HAP-1 (cell line): ENCODE results near the gene SYCN.
A peak's percentile ranks its signal among the peaks of the same experiment; 100 is the strongest.

Source experiments
- DNase-seq, 2 experiments: peaks; one replicate each; pipeline ENCODE4 v3.0.0-alpha.2; 2016 to 2020; ENCODE audit warnings: low spot score in 2 of 2
- H3K27me3 ChIP-seq: fragments of 250-450 bp; sonication (Bioruptor Pico); 2 replicates; pipeline ENCODE4 v1.5.1; 2020; ENCODE audit warnings: low read depth, mild to moderate bottlenecking, moderate library complexity
- H3K36me3 ChIP-seq: fragments of 250-450 bp; sonication (Bioruptor Pico); replicated peaks from 2 replicates; pipeline ENCODE4 v1.5.1; 2020; ENCODE audit warnings: mild to moderate bottlenecking
- H3K4me1 ChIP-seq: fragments of 250-450 bp; sonication (Bioruptor Pico); 2 replicates; pipeline ENCODE4 v1.5.1; 2020; ENCODE audit warnings: mild to moderate bottlenecking
- H3K4me3 ChIP-seq: fragments of 250-450 bp; sonication (Bioruptor Pico); 2 replicates; pipeline ENCODE4 v1.5.1; 2020; ENCODE audit warnings: mild to moderate bottlenecking, moderate library complexity
- H3K9me3 ChIP-seq: fragments of 250-450 bp; sonication (Bioruptor Pico); 2 replicates; pipeline ENCODE4 v1.5.1; 2020; ENCODE audit warnings: mild to moderate bottlenecking, moderate library complexity
- in situ Hi-C: fragments of 300-500 bp; cut with MboI; formaldehyde crosslinking; loops from 3 replicates; pipeline ENCODE4 v1.14.3; 2020; ENCODE audit warnings: low sequenced_read_pairs, inconsistent platforms, mixed read lengths

The SYCN gene

DNA sequence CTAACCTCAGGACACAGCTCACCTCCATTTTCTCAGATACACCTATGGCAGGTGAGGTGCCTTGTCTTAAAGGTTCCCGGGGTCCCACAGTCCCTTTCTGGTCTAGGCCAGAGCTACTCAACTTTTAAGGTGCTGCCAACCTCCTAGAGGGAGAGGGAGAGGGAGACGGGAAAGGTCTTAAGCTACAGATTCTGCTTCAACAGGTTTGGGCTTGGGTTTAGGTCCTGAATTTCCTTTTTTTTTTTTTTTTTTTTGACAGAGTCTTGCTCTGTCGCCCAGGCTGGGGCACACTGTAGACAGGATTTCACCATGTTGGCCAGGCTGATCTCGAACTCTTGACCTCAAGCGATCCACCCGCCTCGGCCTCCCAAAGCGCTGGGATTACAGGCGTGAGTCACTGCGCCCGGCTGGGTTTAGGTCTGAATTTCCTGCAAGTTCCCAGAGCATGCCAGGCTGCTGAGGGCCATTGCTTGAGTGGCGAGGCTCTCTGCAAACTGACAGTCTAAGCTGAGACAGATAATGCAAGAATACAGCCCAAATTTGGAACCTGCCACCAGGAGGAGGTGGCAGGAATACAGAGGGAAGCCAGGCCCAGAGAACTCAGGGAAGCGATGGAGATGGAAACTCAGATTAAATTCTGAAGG lies 7.8 kb upstream of the SYCN start:
- in situ Hi-C loops = no loop called here
- no peaks in the 10 kb centered on the region for H3K9me3 ChIP-seq

DNA sequence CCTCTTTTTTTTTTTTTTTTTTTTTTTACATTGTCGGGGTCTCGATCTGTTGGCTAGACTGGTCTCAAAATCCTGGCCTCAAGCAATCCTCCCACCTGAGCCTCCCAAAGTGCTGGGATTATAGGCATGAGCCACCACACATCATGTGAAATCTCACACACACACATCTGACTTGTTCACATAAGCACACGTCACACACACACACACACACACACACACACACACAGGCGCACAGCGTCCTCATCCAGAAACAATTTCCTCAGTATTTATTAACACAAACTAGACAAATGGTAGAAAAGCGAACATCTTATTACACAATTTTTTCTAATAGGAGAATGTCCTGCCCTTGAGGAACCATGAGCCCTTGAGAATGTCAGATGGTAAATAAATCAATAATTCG lies 5.1 kb upstream of the SYCN start:
- 0 out of 2 replicates have a peak, but pooled peaks cover 3% of the 10 kb centered on the region for H3K27me3 ChIP-seq
- in situ Hi-C loops = no loop called here
- DNase-seq = no peak

More for the DNA sequence above, 7.8 kb upstream of the SYCN start:
- Histone ChIP-seq H3K36me3 (no peaks in the 10 kb centered on the region), H3K4me3 (no peak overlapping the region), H3K27me3 (0 out of 2 replicates have a peak, but pooled peaks cover 3% of the 10 kb centered on the region), H3K4me1 (no peaks in the 10 kb centered on the region)
- DNase-seq = no peak

DNA sequence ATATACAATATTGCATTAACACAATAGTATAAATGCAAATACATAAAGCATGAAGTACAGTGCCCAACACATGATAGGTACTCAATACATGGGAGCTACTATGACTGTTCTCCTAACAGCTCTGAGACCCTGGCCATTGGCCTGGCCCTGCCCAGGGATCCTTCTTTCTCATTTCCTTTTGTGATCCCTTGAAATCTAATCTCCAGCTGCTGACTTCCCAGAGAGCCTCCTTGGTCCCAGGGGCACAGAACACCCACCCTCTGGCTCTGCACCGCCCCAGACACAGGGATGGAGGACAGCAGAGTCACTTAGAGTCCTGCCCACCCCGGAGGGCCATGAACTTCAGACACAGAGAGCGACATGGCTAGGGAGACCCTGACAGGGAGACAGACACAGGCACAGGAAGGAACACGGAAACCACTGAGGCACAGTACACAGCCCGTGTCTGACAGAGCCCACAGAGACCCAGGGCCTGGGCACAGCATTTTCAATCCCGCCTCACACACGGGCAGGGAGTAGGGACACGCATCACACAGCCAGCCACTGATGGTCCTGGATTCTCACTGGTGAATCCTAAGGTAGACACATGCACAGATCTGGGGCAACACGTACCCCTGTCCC lies 4.2 kb upstream of the SYCN start:
- in situ Hi-C loops = no loop called here
- Histone ChIP-seq H3K4me1 (no peaks in the 10 kb centered on the region), H3K36me3 (no peaks in the 10 kb centered on the region), H3K27me3 (0 out of 2 replicates have a peak, but pooled peaks cover 3% of the 10 kb centered on the region), H3K4me3 (no peak overlapping the region), H3K9me3 (no peaks in the 10 kb centered on the region)
- DNase-seq = no peak

More for the DNA sequence above, 5.1 kb upstream of the SYCN start:
- H3K4me3 ChIP-seq = no peak overlapping the region
- H3K4me1 ChIP-seq = no peaks in the 10 kb centered on the region
- H3K9me3 ChIP-seq = no peaks in the 10 kb centered on the region
- no peaks in the 10 kb centered on the region for H3K36me3 ChIP-seq

DNA sequence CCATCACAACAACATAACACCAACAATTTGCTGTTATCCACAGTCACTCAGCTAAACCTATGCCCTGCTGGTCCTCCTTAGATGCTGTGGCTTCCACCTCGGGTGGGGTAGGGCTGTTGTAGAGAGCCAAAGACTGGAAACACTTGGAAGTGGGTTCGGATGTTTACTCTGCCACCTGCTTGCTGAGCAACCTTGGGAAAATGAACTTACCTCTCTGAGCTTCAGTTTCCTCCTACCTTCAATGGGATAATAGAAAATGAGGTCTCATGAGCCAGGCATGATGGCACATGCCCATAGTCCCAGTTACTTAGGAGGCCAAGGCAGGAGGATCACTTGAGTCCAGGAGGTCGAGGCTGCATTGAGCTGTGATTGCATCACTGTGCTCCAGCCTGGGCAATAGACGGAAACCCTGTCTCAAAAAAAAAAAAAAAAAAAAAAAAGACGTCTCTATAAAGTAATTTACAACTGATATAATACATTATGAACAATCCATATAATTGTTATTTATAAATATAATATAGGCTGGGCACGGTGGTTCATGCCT lies 3.3 kb upstream of the SYCN start:
- no peak for DNase-seq
- no peaks in the 10 kb centered on the region for H3K9me3 ChIP-seq
- H3K4me3 ChIP-seq = no peak overlapping the region
- no peaks in the 10 kb centered on the region for H3K4me1 ChIP-seq
- in situ Hi-C loops = no loop called here
- 0 out of 2 replicates have a peak, but pooled peaks cover 3% of the 10 kb centered on the region for H3K27me3 ChIP-seq
- H3K36me3 ChIP-seq = no peaks in the 10 kb centered on the region

DNA sequence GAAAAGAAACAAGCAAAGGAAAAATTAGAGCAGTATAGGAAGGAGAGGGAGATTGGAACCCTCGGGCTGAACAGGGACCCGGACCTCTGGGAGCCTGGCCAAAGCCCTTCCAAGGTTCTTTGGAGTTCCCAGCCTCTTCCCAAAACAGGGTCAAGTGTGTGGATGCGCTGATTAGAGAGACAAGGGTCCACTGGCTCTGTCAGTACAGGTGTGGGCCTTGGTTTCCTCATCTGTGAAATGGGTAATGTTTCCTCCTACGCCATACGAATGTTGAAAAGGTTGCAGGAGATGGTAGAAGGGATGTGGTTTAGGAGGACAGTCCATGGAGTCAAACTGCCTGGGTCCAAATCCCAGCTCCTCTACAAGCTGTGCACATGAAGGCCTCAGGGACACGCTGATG lies 2.1 kb upstream of the SYCN start:
- in situ Hi-C loops = no loop called here
- DNase-seq = no peak
- no peaks in the 10 kb centered on the region for H3K9me3 ChIP-seq
- H3K36me3 ChIP-seq = no peaks in the 10 kb centered on the region
- no peak overlapping the region for H3K4me3 ChIP-seq
- no peaks in the 10 kb centered on the region for H3K4me1 ChIP-seq
- 0 out of 2 replicates have a peak, but pooled peaks cover 3% of the 10 kb centered on the region for H3K27me3 ChIP-seq

DNA sequence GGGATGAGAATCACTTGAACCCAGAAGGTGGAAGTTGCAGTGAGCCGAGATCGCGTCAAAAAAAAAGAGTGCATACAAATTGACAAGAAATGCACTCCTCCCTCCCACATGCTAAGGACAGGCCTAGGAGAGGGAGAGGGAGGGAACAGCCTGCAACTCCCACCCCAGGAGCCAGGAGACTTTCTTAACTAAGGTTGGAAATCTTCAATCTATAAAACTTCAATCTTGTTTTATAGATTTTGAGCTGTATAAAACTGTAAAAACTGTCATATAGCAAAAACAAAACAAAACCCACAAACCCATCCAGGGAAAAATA lies 1.3 kb upstream of the SYCN start:
- no peak for DNase-seq
- Histone ChIP-seq H3K9me3 (no peaks in the 10 kb centered on the region), H3K27me3 (peaks cover 6% of the 10 kb centered on the region; the same call in 1 of the 2 replicates), H3K36me3 (no peaks in the 10 kb centered on the region), H3K4me3 (no peak overlapping the region), H3K4me1 (no peaks in the 10 kb centered on the region)
- in situ Hi-C loops = no loop called here

DNA sequence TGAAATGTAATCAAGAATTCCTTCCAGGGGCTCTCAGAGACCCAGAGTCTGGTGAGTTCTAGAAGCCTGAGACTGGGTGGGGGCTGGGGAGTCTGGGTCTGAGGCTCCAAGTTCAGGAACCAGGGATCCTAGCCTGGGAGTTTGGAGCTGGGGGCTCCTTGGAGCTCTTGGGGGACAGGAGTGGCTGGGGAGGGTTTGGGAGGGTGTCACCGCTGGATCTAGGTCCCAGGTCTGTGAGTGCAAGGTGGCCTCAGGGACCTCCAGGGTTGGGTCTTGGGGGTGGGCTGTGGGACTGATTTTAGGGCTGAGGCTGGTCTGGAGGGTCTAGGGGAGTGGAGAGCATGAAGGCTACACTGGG lies 1.1 kb downstream of the SYCN start:
- no peaks in the 10 kb centered on the region for H3K9me3 ChIP-seq
- no peaks in the 10 kb centered on the region for H3K36me3 ChIP-seq
- no peak overlapping the region for H3K4me3 ChIP-seq
- DNase-seq = no peak
- in situ Hi-C loops = no loop called here
- no peaks in the 10 kb centered on the region for H3K4me1 ChIP-seq
- H3K27me3 ChIP-seq = peaks cover 11% of the 10 kb centered on the region

DNA sequence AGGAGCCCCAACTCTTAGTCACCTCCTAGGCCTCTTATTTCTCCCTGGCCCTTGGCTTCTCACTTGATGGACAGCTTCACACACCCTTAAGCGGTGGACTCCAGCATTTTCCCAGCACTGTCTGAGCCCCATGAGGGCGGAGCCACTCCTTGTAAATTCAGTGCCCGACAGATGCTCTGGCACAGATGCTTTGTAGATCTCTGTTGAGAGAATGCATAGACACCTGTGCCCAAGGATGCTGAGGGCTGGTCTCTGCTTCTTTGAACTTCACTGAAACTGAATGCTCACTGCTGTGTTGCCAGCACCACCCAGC lies 3.3 kb downstream of the SYCN start:
- no peak for DNase-seq
- H3K4me1 ChIP-seq = no peaks in the 10 kb centered on the region
- H3K36me3 ChIP-seq = no peaks in the 10 kb centered on the region
- no peaks in the 10 kb centered on the region for H3K9me3 ChIP-seq
- H3K4me3 ChIP-seq = no peak overlapping the region
- H3K27me3 ChIP-seq = peaks cover 32% of the 10 kb centered on the region
- in situ Hi-C loops = no loop called here

DNA sequence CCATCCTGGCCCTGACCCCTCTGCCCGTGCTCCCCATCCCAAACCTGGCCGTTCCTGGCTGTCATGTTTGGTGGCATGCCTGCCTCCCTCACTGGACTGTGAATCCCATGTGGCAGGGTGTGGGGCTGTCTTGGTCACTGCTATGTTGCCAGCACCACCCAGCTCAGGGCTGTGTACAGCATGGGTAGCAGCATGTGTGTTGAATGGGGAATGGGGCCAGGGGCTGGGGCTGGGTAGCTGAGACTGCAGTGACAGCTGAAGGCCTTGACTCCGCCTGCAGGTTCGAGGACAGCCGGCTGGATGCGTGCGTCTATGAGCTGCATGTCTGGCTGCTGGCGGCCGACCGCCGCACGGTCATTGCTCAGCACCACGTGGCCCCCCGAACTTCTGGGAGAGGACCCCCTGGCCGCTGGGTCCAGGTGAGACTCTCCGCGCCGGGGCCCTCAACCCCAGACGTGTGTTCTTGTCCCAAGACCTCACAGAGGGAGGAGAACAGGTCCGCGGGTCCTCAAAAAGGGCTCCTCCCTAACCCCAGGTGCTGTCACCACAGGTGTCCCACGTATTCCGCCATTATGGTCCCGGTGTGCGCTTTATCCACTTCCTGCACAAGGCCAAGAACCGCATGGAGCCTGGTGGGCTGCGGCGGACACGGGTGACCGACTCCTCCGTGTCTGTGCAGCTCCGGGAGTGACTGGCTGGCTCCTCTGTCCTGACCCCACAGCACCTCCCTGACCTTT lies 3.8 kb downstream of the SYCN start:
- in situ Hi-C loops = no loop called here
- no peaks in the 10 kb centered on the region for H3K36me3 ChIP-seq
- no peak for DNase-seq

DNA sequence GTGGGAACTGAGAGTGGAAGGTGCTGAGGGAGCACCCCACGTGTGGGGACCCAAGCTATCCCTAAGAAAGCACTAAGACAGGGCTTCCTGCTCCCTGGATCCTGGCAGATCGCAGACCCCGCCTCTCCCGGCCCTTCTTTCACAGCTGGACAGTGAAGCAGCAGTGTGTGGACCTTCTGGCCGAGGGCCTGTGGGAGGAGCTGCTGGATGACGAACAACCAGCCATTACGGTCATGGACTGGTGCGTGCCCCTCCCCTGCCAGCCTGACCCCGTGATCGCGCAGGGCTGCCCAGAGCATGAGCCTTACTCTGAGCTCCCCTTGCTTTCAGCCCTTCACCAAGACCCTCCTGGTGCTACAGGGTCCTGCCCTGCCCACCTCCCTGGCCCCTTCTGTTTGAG lies 5.0 kb downstream of the SYCN start:
- peaks cover 39% of the 10 kb centered on the region for H3K27me3 ChIP-seq
- DNase-seq = peak in 1 of 2 experiments; percentile 34

More for the DNA sequence above, 3.8 kb downstream of the SYCN start:
- no peaks in the 10 kb centered on the region for H3K4me1 ChIP-seq
- no peak overlapping the region for H3K4me3 ChIP-seq
- no peaks in the 10 kb centered on the region for H3K9me3 ChIP-seq
- H3K27me3 ChIP-seq = peaks cover 37% of the 10 kb centered on the region

DNA sequence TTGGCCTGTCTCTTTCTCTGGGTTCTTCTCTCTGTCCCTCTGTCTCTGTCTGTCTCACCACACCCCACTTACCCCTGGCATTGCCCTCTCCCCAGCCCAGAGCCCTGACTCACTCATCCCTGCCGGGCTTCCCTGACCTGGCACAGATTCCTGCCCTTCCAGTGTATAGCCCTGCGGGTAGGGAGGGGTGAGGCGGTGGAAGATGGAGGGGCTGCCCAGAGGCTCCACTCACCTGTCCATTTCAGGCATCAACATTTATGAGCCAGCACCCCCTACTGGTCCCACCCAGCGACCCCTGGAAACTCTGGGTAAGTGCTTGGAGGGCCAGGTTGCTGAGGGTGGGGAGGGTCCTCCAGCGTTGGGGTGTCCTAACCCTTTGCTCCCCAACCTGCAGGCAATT lies 6.3 kb downstream of the SYCN start:
- peaks cover 39% of the 10 kb centered on the region for H3K27me3 ChIP-seq
- no peaks in the 10 kb centered on the region for H3K9me3 ChIP-seq
- H3K4me3 ChIP-seq = no peak overlapping the region
- no peak for DNase-seq
- in situ Hi-C loops = no loop called here
- H3K36me3 ChIP-seq = no peaks in the 10 kb centered on the region
- no peaks in the 10 kb centered on the region for H3K4me1 ChIP-seq

More for the DNA sequence above, 5.0 kb downstream of the SYCN start:
- Histone ChIP-seq H3K9me3 (no peaks in the 10 kb centered on the region), H3K4me1 (no peaks in the 10 kb centered on the region), H3K36me3 (no peaks in the 10 kb centered on the region), H3K4me3 (no peak overlapping the region)
- in situ Hi-C loops = no loop called here

DNA sequence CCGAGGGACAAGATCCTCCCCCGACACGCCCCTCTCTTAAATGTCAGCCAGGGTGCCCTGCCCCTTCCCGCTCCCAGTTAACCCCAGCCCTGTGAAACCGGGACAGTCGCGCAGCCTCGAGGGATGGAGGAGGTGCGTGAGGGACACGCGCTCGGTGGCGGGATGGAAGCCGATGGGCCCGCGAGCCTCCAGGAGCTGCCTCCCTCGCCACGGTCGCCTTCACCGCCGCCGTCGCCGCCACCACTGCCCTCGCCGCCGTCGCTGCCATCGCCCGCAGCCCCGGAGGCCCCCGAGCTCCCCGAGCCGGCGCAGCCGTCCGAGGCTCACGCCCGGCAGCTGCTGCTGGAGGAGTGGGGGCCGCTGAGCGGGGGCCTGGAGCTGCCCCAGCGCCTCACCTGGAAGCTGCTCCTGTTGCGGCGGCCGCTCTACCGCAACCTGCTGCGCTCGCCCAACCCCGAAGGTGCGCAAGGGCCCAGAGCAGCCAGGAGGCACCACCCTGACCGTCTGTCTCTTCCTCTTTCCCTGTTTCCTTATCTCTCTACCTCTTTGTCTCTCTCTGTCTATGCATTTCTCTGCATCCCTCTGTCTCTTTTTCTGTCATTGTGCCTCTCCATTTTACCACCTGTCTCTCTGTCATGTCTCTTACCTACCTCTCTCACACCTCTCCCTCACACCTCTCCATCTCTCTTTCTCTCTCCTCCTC lies 7.1 kb downstream of the SYCN start, which contains the start of gene NCCRP1:
TSS of gene NCCRP1 (plus strand) at position 105 of the 703 bp plus-strand sequence. CDS start at position 124, 19 bp downstream.
- Histone ChIP-seq H3K4me1 (no peaks in the 10 kb centered on the region), H3K27me3 (peaks cover 39% of the 10 kb centered on the region), H3K36me3 (no peaks in the 10 kb centered on the region), H3K9me3 (no peaks in the 10 kb centered on the region), H3K4me3 (no peak within 1 kb of the TSS)
- in situ Hi-C loops = no loop called here
- DNase-seq = peak; percentile 10 to 60

DNA sequence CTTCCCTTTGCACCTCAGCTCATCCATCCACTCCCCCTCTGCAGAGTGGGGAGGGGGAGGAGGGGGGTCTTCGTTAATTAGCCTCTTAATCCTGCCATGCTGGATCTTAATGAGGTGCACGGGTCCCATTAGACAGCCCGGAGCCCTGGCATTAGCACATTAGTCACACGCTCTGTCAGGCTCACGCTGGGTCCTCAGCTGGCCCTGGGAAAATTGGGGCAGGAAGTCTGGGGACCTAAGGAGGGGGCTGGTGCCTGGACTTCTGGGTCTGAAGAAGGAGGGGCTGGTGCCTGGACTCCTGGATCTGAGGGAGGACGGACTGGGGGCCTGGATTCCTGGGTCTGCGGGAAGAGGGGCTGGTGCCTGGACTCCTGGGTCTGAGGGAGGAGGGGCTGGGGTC lies 7.7 kb downstream of the SYCN start:
- Histone ChIP-seq H3K27me3 (peaks cover 39% of the 10 kb centered on the region), H3K4me1 (no peaks in the 10 kb centered on the region), H3K36me3 (no peaks in the 10 kb centered on the region), H3K4me3 (no peak overlapping the region), H3K9me3 (no peaks in the 10 kb centered on the region)
- DNase-seq = no peak
- in situ Hi-C loops = no loop called here
